H1 (cell line): ENCODE measurements around the gene ORAI3. TPM values are rescaled to one million over a fixed set of nuclear protein-coding genes. Genes with fewer than 3 reads are reported as not detected.

Experiments used
- polyA plus RNA-seq, 7 experiments: library from polyadenylated mRNA; depleted of rRNA in 3 of 7; stranded (reverse) in 5 of 7; unstranded in 2 of 7; fragments of >200 nt in 5 of 7; fragments of 200-250 nt in 2 of 7; gene quantifications; 1 replicate in 5 of 7; 2 replicates in 1 of 7; 4 replicates in 1 of 7; pipeline versions ENCODE4 v1.2.1 to v1.2.3, GENCODE V29; 2011 to 2013; ENCODE audit warnings: missing spikeins in 2 of 7, mixed read lengths in 2 of 7
- total RNA-seq: library from RNA; stranded (reverse); fragmentation: NEBNext Ultra II Directional; extraction: Animal tissue kit (Norgen Biotek cat#: 25700); gene quantifications from 2 replicates; pipeline ENCODE4 v1.2.1, GENCODE V29; 2021
- TF ChIP-seq, protein P1 (sequence below), 3 experiments: IDR thresholded peaks; 1 replicate in 2 of 3; 2 replicates in 1 of 3; pipeline versions ENCODE4 v1.5.1 to v1.6.1; 2011; ENCODE audit warnings: low read length in 3 of 3, mild to moderate bottlenecking in 3 of 3, inconsistent platforms in 2 of 3, low read depth in 1 of 3, moderate library complexity in 1 of 3; ENCODE audit not compliant: insufficient read depth in 1 of 3; ENCODE audit errors: control extremely low read depth in 1 of 3

The ORAI3 gene
- total and polyA plus RNA-seq, 2 of the 8 experiments (the other 6 are each of a cell fraction or from before 2014, with no cell fraction given), result 8.7 to 24.5 TPM

GRCh38 chr16:31000671-31001382 lies 52.0 kb downstream of the ORAI3 start (continued):
- TF ChIP-seq, protein P1, sequence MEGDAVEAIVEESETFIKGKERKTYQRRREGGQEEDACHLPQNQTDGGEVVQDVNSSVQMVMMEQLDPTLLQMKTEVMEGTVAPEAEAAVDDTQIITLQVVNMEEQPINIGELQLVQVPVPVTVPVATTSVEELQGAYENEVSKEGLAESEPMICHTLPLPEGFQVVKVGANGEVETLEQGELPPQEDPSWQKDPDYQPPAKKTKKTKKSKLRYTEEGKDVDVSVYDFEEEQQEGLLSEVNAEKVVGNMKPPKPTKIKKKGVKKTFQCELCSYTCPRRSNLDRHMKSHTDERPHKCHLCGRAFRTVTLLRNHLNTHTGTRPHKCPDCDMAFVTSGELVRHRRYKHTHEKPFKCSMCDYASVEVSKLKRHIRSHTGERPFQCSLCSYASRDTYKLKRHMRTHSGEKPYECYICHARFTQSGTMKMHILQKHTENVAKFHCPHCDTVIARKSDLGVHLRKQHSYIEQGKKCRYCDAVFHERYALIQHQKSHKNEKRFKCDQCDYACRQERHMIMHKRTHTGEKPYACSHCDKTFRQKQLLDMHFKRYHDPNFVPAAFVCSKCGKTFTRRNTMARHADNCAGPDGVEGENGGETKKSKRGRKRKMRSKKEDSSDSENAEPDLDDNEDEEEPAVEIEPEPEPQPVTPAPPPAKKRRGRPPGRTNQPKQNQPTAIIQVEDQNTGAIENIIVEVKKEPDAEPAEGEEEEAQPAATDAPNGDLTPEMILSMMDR (IDR thresholded peaks at IDR 0.05; ENCODE audit: control extremely low read depth in 1 of 3, insufficient read depth in 1 of 3, low read depth in 1 of 3, low read length in 3 of 3), result no peak
- TF ChIP-seq, all 59 proteins: peak for 0
